Measurements from ENCODE around the gene PEX3. TPM values are rescaled to one million over a fixed set of nuclear protein-coding genes. Genes with fewer than 3 reads are reported as not detected.

Gene PEX3
- total RNA-seq, 2 donors from 2014 or later = 2.0 to 4.4 TPM

DNA sequence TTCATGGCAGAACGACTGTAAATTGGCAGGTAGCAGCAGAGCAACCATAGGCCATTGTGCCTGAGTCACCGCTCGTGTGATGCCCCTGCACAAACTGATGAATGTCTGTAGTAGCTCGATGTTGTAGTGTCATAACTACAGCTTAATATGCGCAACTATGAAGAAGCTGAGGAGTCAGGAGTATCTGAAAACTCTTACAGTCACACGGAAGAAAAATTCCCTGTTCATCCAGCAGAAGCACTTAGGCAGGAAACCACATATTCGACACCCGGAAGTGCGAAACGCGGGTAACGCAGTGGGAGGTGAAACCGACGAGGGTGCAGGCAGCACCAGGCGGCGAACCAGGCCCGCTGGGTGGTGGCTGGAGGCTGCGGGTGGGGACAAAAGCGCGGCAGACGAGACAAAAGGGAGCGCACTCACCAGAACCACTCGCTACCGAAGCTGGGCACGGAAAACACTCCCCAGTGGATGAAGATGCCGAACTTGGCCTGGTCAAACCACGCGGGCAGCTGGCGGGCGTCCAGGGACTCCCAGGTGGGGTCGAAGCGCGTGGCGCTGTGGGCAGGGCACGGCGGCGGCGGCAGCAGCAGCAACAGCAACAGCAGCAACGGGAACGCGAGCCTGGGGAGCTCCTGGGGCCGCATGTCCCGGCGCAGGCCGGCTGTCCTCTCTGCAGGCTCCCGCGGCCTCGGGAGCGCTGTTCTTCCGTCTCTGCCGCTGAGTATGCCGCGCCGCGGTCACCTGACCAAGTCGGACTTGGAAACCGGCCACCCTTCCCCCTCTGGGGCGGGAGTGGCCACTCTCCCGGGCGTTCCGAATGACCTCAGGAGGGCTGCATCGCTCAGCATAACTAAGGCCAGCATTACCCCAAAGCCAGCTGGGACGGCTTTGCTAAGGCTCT is 60.6 kb downstream of the PEX3 start, which contains the start of gene FUCA2:
TSS of gene FUCA2 (minus strand) at position 730 of the 901 bp plus-strand sequence. CDS start at position 644, 86 bp downstream.
- peak within 1 kb of the TSS; percentile 24 to 70 for H3K4me3 ChIP-seq
- H3K36me3 ChIP-seq (replicated peaks in 1 of 2; ENCODE audit: insufficient read depth in 1 of 2, low read depth in 2 of 2) = peaks cover 0 to 4% of the 10 kb centered on the region in 2 donors
- no peaks in the 10 kb centered on the region for H3K9me3 ChIP-seq
- H3K4me1 ChIP-seq = peaks cover 21% of the 10 kb centered on the region
- TF ChIP-seq, protein P1, sequence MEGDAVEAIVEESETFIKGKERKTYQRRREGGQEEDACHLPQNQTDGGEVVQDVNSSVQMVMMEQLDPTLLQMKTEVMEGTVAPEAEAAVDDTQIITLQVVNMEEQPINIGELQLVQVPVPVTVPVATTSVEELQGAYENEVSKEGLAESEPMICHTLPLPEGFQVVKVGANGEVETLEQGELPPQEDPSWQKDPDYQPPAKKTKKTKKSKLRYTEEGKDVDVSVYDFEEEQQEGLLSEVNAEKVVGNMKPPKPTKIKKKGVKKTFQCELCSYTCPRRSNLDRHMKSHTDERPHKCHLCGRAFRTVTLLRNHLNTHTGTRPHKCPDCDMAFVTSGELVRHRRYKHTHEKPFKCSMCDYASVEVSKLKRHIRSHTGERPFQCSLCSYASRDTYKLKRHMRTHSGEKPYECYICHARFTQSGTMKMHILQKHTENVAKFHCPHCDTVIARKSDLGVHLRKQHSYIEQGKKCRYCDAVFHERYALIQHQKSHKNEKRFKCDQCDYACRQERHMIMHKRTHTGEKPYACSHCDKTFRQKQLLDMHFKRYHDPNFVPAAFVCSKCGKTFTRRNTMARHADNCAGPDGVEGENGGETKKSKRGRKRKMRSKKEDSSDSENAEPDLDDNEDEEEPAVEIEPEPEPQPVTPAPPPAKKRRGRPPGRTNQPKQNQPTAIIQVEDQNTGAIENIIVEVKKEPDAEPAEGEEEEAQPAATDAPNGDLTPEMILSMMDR (IDR thresholded peaks at IDR 0.05) = peak in 3 of 7 experiments; percentile 5 to 8 (median 6)
- peak; percentile 80 to 94 (median 94) for TF ChIP-seq POLR2A (IDR thresholded peaks at IDR 0.05)
- peak within 1 kb of the TSS; percentile 40 to 90 (median 80) for H3K27ac ChIP-seq
- intact Hi-C loops (cut with DNase I) = no loop called here
- DNase-seq (peak; percentile 90 to 95 (median 92)), ATAC-seq (peak; percentile 95)
- no peaks in the 10 kb centered on the region for H3K27me3 ChIP-seq
- 3 to 7% methylated on average over 21 to 63 of the region's 63 CpGs for WGBS, 2 donors

DNA sequence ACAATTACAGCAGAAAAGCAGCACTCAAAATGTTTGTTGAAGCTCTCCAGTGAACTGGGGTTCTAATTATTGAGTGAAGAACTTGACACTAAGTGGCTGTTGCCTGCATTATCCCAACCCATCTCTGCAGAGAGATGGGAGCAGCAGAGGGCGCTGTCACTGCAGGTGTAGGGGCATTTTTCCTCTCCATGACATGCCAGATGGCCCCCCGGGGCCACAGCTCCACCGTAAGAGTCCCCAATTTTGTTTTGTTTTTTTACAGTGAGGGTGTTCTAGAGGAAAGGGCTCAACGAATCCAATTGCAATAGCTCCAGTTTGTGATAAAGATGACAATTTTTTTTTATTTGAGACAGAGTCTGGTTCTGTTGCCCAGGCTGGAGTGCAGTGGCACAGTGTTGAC is 62.8 kb downstream of the PEX3 start:
- WGBS, 2 donors = 79 to 81% methylated on average over 4 of the region's 4 CpGs
- ATAC-seq (no peak), DNase-seq (peak in 1 of 4 donors; percentile 27)
- TF ChIP-seq, protein P1 (IDR thresholded peaks at IDR 0.05) = peak in 2 of 7 experiments; percentile 12 to 14
- TF ChIP-seq POLR2A (IDR thresholded peaks at IDR 0.05) = no peak
- no peaks in the 10 kb centered on the region for H3K9me3 ChIP-seq
- H3K27ac ChIP-seq = no peak overlapping the region
- H3K4me1 ChIP-seq = peaks cover 21% of the 10 kb centered on the region
- intact Hi-C loops (cut with DNase I) = no loop called here
- H3K4me3 ChIP-seq = no peak overlapping the region
- no peaks in the 10 kb centered on the region for H3K27me3 ChIP-seq
- no peaks in the 10 kb centered on the region for H3K36me3 ChIP-seq (replicated peaks in 1 of 2; ENCODE audit: insufficient read depth in 1 of 2, low read depth in 2 of 2)

DNA sequence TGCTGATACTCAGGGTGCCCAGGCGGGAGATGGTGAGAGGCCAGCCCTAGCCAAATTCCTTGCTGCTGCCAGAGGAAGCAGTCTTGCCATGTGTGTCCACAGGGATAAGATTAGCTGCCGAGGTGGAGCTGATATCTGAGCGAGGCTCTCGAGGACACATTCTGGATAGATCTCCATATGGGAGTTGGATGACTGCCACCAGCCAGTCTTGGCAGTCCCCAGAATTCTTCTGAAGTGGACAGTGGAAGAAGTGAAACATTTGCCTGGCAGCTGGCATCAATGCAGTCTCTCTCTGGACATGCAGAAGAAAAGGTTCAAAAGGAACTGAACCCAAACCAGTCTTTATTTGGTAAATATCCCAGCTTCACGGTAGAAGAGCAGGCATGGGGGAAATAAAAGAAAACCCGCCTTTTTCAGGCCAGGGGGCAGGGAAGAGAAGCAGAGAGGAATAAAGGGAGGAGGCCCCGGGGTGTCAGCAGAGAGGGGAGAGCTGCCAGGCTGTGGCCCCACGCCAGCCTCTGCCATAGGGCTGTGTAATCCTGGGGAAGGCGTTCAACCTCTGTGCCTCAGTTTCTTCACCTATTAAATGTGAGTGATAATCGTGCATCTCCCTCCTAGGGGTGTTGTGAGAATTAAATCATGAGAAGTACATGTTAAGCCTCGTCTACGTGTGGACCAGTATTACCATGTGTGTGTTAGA is 64.6 kb downstream of the PEX3 start:
- intact Hi-C loops (cut with DNase I) = no loop called here
- 43 to 50% methylated on average over 12 of the region's 12 CpGs for WGBS, 2 donors
- TF ChIP-seq, protein P1 (IDR thresholded peaks at IDR 0.05) = no peak
- no peak for TF ChIP-seq POLR2A (IDR thresholded peaks at IDR 0.05)
- no peaks in the 10 kb centered on the region for H3K27me3 ChIP-seq
- H3K36me3 ChIP-seq (replicated peaks in 1 of 2; ENCODE audit: insufficient read depth in 1 of 2, low read depth in 2 of 2) = no peaks in the 10 kb centered on the region
- H3K4me3 ChIP-seq = no peak overlapping the region
- DNase-seq (peak; percentile 52 to 69 (median 58)), ATAC-seq (no peak)
- H3K27ac ChIP-seq = no peak overlapping the region
- H3K4me1 ChIP-seq = peaks cover 18% of the 10 kb centered on the region
- no peaks in the 10 kb centered on the region for H3K9me3 ChIP-seq

DNA sequence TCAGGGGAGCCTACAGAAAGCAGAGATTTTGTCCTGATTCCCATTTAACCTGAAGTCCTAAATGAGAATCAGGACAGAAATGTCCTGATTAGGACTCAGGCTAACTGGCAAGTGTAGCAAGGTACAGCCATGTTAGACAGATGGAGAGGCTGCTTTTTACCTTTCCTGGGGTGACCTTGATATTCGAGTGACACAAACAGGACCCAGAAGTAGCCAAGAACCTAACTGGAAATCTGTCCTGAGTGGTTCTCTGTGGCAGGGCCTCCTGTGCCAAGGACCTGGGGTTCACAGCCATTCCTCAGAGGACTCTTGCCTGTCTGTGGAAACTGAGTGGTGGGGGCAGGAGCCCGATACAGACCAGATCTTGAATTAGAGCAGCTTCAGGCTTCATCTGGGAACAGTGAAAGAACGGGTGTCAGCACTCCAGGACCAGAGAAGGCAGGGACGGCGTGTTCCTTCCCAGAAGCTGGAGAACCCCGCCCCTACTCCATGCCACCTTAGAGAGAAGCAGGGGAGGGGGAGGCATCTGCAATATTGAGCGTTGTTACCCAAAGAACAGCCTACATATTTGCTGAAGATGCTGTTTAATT is 65.3 kb downstream of the PEX3 start:
- Histone ChIP-seq H3K27me3 (no peaks in the 10 kb centered on the region), H3K27ac (no peak overlapping the region), H3K36me3 (replicated peaks in 1 of 2; ENCODE audit: insufficient read depth in 1 of 2, low read depth in 2 of 2) (no peaks in the 10 kb centered on the region), H3K9me3 (no peaks in the 10 kb centered on the region), H3K4me3 (no peak overlapping the region), H3K4me1 (peaks cover 18% of the 10 kb centered on the region)
- no peak for ATAC-seq
- WGBS, 2 donors = 83 to 87% methylated on average over 5 to 7 of the region's 7 CpGs
- no peak for TF ChIP-seq POLR2A (IDR thresholded peaks at IDR 0.05)
- TF ChIP-seq, protein P1 (IDR thresholded peaks at IDR 0.05) = no peak
- DNase-seq = no peak
- intact Hi-C loops (cut with DNase I) = no loop called here
